Right kidney (tissue), 1 donor: ENCODE results near the gene GABRQ.
"Not testable (repeated sequence)": the region's sequence is repeated elsewhere in the genome, so short reads cannot be mapped to it uniquely, and the experiment has no call there.

Source experiments
- DNase-seq: peaks from one replicate; pipeline ENCODE4 v3.0.0-alpha.2; 2016

Gene GABRQ

DNA sequence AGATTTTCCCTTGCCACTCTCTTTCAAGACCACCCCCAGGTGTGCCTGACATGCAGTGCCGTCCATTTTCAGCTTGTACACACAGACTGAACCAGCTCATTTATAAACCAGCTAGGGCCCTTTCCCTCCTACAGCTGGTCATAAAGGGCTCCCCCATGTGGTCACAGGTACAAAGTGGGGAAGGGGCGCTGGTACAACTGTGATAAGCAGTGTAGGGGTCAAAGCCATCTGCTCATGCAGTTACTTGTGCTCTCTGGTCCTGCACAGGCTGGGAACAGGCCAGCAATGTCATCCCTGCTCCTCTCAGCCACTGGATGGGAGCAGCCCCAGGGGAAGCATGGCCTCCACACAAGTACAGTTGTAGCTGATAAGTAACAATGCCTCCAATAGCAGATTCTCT, 20.6 kb downstream of the GABRQ start:
- no peak for DNase-seq

DNA sequence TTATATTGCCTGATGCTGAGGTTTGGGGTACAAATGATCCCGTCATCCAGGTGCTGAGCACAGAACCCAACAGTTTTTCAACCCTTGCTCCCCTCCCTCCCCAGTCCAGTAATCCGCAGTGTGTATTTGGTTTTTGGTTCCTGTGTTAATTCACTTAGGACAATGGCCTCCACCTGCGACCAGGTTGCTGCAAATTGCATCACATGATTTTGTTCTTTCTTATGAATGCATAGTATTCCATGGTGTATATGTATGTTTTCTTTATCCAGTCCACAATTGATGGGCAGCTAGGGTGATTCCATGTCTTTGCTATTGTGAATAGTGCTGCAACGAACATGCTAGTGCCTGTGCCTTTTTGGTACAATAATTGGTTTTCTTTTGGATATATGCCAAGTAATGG, 25.4 kb downstream of the GABRQ start:
- no peak for DNase-seq

DNA sequence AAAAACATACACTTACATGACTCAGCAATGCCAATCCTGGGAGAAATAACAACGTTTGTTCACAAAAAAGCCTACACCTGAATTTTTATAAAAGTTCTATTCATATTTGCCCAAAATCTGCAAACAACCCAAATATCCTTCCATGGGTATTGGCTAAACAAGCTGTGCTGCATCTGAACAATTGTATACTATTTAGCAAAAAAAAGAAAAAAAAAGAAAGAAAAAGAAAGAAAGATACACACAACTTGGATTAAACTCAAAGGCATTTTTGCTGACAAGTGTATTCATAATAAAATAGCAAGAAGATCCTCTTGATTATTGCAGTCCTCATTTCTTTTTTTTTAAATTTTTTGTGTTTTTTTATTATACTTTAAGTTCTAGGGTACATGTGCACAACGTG, 36.4 kb downstream of the GABRQ start:
- no peak for DNase-seq

DNA sequence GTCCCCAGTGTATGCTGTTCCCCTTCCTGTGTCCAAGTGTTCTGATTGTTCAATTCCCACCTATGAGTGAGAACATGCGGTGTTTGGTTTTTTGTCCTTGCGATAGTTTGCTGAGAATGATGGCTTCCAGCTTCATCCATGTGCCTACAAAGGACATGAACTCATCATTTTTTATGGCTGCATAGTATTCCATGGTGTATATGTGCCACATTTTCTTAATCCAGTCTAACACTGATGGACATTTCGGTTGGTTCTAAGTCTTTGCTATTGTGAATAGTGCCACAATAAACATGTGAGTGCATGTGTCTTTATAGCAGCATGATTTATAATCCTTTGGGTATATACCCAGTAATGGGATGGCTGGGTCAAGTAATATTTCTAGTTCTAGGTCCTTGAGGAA, 37.0 kb downstream of the GABRQ start:
- DNase-seq: not testable (repeated sequence)

DNA sequence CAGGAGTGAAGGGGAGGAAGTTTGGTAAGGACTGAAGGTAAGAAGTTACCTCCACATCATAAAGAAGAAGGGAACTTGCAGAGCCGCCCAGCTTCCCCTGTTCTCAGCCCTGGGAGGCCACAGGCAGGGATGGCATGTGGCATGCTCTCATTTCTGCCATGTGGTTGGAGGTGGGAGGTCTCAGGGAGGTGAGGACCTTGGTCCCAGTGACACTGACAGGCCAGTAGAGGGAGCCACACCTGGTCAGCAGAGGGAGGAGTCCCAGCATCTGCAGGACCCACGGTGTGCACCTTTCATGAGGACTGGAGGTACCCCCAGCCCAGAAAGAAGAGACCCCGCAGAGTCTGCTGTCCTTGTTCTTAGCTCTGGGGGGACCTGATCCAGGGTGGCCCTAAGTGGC, 43.3 kb downstream of the GABRQ start:
- DNase-seq: not testable (repeated sequence)

DNA sequence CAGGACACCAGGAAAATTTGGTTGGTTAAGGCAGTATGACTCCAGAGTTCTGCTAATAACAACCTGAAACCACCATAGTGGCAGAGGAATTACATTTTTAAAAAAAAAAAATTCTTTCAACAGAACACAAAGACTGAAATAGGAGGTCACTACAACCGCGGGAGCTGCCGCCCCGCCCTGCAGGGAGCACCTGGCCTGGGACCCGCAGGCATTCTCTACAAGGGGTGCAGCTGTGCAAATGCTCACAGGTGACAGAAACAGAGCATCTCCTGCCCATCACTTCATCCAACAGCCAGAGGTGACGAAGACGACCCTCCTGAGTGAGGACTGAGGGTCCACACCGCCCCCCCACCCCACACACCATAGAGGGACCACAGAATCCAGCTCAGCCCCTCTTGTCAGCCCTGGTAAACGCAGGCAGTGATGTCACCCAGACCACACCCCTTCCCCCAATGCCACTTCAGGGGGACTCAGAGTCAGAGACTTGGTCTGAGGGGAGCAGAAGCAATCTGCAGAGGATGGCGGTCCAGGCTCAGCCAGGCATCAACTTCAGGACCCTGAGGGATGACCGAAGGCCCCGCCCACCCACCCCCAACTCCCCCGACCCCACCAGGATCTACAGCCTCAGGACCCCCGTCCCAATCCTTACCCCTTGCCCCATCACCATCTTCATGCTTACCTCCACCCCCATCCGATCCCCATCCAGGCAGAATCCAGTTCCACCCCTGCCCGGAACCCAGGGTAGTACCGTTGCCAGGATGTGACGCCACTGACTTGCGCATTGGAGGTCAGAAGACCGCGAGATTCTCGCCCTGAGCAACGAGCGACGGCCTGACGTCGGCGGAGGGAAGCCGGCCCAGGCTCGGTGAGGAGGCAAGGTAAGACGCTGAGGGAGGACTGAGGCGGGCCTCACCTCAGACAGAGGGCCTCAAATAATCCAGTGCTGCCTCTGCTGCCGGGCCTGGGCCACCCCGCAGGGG, 60.5 kb downstream of the GABRQ start, which contains the start of gene MAGEA3:
MAGEA3 (plus strand) TSS at position 843 of the 980 bp plus-strand sequence. CDS start 2,039 bp downstream, outside the sequence.
- DNase-seq: not testable (repeated sequence)

DNA sequence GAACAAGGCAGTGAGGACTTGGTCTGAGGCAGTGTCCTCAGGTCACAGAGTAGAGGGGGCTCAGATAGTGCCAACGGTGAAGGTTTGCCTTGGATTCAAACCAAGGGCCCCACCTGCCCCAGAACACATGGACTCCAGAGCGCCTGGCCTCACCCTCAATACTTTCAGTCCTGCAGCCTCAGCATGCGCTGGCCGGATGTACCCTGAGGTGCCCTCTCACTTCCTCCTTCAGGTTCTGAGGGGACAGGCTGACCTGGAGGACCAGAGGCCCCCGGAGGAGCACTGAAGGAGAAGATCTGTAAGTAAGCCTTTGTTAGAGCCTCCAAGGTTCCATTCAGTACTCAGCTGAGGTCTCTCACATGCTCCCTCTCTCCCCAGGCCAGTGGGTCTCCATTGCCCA, 62.7 kb downstream of the GABRQ start:
- DNase-seq: not testable (repeated sequence)

DNA sequence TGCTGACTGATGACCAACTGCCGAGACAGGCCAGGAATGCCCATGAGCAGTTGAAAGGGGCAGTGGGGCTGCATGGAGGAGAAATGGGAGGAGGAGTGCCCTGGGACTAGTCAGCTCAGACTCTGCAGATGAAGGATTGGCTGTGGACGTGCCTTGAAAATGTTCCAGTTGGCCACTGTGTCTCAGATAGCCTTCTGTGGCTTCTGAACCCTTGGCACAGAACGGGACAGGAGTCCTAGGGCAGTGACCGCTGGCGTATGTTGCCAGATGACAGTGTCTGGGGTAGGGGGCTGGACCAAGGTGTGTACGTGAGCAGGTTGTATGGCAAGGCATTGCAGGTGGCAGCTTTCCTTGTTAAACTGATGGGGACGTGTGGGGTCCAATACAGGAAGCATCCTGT, 68.8 kb downstream of the GABRQ start:
- not testable (repeated sequence) for DNase-seq
